Fibroblast of lung (primary cell): ENCODE results near the gene COX17.

Experiments
- CTCF ChIP-seq, 2 donors: IDR thresholded peaks in 1 of 2; conservative IDR thresholded peaks in 1 of 2; 1 replicate in 1 of 2; 2 replicates in 1 of 2; pipeline ENCODE4 v1.5.1; 2011 to 2012; ENCODE audit warnings: low read length in 2 of 2, control low read depth in 1 of 2, inconsistent platforms in 1 of 2, low read depth in 1 of 2, mild to moderate bottlenecking in 1 of 2
- EZH2 ChIP-seq: IDR thresholded peaks from 2 replicates; pipeline ENCODE4 v1.5.1; 2012; ENCODE audit warnings: low read length, control low read depth, mild to moderate bottlenecking; ENCODE audit errors: missing control alignments

GRCh38 chr3:119632216-119632615 lies 45.0 kb downstream of the COX17 start:
- TF ChIP-seq CTCF (conservative IDR thresholded peaks at IDR 0.05 in 1 of 2, IDR thresholded peaks at IDR 0.05 in 1 of 2; ENCODE audit: low read depth in 1 of 2, low read length in 2 of 2) = no peak
- no peak for TF ChIP-seq EZH2
